ENCODE data around the gene UBE2L3. TPM values are rescaled to one million over a fixed set of nuclear protein-coding genes. Genes with fewer than 3 reads are reported as not detected.
"Not testable (repeated sequence)": the region's sequence is repeated elsewhere in the genome, so short reads cannot be mapped to it uniquely, and the experiment has no call there.

The UBE2L3 gene
- total RNA-seq, 1 donor from 2014 or later: 46.2 TPM

- no peak for DNase-seq (ENCODE audit: low spot score)
- intact Hi-C loops (cut with DNase I): loop anchor here (5.0 kb wide), 1 partner anchor 32 kb away; no protein-coding TSS in a partner anchor
Observed at GRCh38 chr22:21594865-21595452, 27.4 kb downstream of the UBE2L3 start.

DNA sequence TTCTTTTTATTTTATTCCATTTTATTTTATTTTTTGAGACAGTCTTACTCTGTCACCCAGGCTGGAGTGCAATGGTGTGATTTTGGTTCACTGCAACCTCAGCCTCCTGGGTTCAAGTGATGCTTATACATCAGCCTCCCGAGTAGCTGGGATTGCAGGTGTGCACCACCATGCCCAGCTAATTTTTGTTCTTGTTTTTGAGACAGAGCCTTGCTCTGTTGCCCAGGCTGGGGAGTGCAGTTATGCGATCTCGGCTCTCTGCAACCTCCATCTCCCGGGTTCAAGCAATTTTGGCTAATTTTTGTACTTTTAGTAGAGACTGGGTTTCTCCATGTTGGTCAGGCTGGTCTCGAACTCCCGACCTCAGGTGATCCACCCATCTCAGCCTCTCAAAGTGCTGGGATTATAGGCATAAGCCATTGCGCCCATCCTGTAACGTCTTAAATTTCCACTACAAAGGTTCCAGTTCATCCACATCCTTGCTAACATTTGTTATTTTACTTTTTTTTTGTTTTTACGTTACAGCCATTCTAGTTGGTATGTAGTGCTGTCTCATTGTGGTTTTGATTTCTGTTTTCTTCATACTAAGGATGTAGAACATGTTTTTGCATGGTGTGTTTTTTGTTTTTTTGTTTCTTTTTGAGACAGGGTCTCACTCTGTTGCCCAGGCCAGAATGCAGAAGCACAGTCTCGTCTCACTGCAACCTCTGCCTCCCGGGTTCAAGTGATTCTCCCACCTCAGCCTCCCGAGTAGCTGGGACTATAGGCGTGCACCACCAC, 29.0 kb downstream of the UBE2L3 start:
- DNase-seq (ENCODE audit: low spot score); intact Hi-C loops (cut with DNase I): not testable (repeated sequence)

DNA sequence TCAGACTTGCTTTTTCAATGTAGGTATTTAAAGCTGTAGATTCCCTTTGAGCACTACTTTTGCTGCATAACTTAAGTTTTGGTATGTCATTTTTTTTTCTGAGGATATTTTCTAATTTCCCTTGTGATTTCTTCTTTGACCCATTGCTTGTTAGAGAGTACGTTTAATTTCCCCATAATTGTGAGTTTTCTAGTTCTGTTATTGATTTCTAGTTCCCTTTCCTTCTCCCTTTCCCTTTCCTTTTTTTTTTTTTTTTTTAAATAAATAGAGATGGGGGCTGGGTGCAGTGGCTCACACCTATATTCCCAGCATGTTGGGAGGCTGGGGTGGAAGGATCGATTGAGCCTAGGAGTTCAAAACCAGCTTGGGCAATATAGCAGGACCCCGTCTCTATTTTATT, 30.8 kb downstream of the UBE2L3 start:
- no peak for DNase-seq (ENCODE audit: low spot score)
- intact Hi-C loops (cut with DNase I): no loop called here

- intact Hi-C loops (cut with DNase I): no loop called here
- no peak for DNase-seq (ENCODE audit: low spot score)
Observed at GRCh38 chr22:21599053-21599893, 31.8 kb downstream of the UBE2L3 start.

DNA sequence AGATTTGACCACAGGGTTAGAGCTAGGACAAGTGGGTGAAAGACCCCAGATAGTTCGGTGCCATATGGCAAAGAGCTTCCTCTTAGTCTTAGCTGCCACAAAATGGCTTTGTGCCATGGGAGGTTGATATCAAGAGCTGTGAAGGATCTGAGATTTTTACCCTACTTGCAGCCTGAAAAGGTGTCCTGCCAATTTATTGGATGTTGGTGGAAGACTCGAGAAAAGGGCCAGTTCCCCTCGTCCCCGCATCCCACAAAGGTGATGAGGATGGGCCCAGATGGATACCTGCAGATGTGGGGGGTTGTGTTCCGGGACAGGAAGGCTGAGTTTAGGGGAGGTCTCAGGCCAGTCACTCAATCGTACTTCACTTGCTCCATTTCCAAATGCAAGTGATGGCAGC, 35.1 kb downstream of the UBE2L3 start:
- intact Hi-C loops (cut with DNase I): no loop called here
- DNase-seq (ENCODE audit: low spot score): no peak

GRCh38 chr22:21603973-21604372, 36.5 kb downstream of the UBE2L3 start:
- intact Hi-C loops (cut with DNase I): no loop called here
- DNase-seq (ENCODE audit: low spot score): no peak

DNA sequence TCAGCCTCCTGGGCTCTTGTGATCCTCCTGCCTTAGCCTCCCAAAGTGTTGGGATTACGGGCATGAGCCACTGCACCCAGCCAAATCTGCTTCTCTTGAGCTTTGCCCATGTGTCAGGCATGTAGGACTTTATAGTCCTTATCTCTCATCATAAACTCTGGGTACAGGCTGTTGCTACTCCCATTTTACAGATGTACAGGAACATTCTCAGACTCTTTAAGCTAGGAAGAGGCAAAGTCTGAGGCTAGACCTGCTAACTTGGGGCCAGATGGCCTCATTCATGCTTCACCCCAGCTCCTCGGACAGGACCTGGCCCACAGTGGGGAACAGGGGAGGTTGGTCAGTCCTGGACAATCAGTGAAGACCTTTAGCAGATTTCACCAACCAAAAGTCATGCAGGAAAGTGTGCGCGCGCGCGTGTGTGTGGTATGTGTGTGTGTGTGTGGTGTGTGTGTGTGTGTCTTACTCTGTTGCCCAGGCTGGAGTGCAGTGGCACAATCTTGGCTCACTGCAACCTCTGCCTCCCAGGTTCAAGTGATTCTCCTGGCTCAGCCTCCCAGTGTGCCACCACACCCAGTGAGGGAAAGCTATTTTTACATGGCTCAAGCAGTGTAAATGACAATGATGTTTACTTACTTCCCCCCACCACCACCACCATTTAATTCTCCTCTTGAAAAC, 38.5 kb downstream of the UBE2L3 start:
- intact Hi-C loops (cut with DNase I): no loop called here

GRCh38 chr22:21606775-21607174, 39.3 kb downstream of the UBE2L3 start:
- intact Hi-C loops (cut with DNase I): no loop called here
- no peak for DNase-seq (ENCODE audit: low spot score)

More for the DNA sequence above, 38.5 kb downstream of the UBE2L3 start:
- DNase-seq (ENCODE audit: low spot score): no peak

GRCh38 chr22:21609556-21610157, 42.1 kb downstream of the UBE2L3 start:
- intact Hi-C loops (cut with DNase I); DNase-seq (ENCODE audit: low spot score): not testable (repeated sequence)

- intact Hi-C loops (cut with DNase I): no loop called here
- DNase-seq (ENCODE audit: low spot score): no peak
Observed at GRCh38 chr22:21611210-21611977, 43.9 kb downstream of the UBE2L3 start.

DNA sequence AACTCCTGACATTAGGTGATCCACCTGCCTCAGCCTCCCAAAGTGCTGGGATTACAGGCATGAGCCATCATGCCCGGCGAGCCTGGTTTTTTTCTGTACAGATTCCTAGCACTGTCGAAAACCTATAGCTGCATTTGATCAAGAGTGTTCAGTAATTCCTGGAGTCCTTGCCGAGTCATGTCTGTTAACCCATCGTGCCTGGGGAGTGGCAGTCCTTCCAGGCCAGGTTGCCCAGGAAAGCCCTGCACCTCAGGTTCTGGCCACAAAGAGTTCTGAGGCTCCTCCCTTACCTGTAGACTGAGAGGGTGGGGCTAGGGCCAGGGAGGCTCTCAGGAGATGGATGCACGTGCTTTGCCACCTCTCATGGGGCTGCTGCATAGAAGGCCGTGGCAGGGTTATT, 45.3 kb downstream of the UBE2L3 start:
- intact Hi-C loops (cut with DNase I): no loop called here
- no peak for DNase-seq (ENCODE audit: low spot score)

DNA sequence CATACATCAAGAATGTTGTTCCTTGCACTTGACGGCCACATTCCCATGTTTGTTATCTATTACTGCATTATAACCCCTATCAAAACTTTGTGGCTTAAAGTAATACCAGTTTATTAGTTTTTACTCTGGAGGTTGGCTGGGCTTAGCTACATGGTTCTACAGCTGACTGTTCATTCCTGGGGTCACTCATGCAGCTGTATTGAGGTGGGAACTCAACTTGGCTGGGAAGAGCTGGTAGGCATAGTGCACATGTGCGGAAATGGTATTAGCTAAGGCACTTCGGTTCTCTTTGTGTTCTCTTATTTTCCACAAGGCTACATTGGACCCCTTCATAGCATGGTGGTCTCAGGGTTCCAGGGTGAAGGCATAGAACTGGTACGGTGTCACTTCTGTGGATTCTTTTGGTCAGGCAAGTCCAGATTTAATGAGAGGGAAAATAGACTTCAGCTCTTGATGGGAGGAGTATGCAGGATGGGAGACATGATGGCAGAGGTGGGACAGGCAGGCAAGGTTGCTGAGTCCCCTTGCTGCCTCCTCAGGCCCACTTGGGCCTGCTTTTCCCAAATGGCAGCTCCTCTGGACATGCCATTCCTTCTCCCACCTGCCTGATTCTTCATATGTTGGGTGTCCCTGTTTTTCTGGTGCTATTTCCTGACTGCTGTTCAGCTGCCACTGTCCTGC, 46.2 kb downstream of the UBE2L3 start:
- intact Hi-C loops (cut with DNase I): no loop called here

GRCh38 chr22:21615731-21616130, 48.2 kb downstream of the UBE2L3 start:
- intact Hi-C loops (cut with DNase I): no loop called here
- DNase-seq (ENCODE audit: low spot score): no peak

More for the DNA sequence above, 46.2 kb downstream of the UBE2L3 start:
- no peak for DNase-seq (ENCODE audit: low spot score)

- DNase-seq (ENCODE audit: low spot score); intact Hi-C loops (cut with DNase I): not testable (repeated sequence)
Observed at GRCh38 chr22:21617337-21617736, 49.8 kb downstream of the UBE2L3 start.

DNA sequence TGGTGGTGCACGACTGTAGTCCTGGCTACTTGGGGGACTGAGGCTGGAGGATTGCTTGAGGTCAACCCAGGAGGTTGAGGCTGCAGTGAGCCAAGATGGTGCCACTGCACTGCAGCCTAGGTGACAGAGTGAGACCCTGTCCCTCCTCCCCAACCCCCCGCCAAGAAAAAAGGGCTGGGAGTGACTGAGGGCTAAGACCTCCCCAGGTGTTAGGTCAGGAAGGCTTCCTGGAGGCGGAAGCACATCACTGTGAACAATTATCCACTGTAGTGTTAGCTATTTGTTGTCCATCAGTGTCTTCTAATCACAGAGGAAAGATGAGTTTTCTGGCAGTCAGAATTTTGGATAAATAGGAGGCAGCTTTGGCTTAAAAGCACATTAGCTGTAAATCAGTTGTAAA, 53.5 kb downstream of the UBE2L3 start:
- DNase-seq (ENCODE audit: low spot score): no peak
- intact Hi-C loops (cut with DNase I): no loop called here

DNA sequence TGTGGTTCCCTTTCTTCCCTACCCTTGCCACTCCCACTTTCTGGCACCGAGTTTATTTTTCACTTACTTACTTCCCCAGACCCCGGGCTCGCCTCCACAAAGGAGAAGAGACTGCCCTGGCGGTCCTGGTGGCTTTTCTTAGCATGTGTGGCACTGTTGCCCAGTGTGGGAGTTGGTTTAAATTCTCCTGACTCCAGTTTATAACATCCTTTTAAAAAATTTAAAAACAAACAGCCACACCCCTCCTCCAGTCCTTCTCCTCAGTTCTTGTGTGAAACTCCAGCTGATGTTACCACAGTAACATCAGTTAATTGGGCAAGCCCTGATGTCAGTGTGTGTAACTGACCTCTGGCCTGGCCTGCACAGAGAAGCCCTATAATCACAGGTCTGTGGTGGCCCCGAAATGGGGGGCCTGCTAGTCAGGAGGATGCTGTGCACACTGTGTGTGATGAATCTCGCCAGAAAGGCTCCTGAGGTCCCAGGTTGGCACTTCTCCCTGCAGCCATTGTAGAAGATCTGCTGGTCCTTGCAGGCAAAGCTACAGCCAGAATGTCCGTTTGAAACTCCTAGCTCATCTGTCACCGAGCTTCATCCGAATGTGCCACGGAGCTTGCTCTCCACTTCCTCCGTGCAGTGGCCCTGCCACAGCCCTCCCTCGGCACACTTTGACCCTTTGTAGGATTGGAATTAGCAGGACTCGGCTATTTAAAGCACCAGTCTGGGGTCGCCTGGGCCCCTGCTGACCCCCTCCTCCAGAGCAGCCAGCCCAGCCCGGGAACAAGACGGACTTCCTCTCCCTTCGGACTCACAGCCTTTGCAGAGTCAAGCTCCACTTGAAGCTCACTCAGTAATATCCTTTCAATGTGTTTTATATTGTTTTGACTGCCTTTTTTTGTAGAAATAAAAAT, 54.8 kb downstream of the UBE2L3 start:
- no peak for DNase-seq (ENCODE audit: low spot score)
- intact Hi-C loops (cut with DNase I): no loop called here
